Measurements from ENCODE around the gene UNC5B.
A peak's percentile ranks its signal among the peaks of the same experiment; 100 is the strongest.

The UNC5B gene

DNA sequence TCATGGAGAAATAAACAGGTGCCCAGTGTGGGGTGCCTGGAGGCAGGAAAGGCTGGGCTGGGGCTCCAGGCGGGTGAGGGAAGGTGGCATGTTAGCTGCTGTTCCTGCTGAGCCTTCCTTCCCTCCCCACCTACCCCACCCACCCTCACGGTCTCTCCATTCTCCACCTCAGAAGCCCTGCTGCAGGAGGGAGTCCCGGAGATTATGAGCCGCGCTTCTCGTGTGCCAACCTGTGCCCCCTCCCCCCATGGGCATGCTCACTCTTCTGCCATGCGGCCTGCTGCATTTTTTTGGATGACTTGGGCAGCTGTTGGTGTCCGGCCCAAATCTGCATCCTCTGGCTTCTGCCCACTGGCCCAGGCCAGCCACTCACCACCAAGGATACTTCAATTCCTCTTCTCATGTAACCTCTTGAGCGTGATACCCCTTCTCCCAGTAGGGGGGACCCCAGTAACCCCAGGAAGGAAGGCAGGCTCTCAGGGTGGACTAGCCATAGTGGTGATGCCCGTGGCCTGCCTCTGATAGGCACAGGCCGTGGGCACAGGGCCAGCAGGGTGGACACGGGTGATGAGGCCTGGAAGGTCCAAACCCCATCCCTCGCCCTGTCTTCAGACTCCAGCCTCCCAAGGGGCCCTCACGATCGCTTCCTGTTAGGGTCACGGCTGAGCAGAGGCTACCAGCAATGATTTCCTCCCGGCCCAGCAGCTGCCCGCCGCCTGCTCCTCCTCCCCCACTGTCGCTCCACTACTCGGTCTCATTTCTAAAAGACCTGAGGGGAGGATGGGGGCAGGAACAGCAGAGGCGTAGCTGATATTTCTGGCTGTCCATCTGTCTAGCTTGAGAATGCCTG, 27.8 kb downstream of the UNC5B start:
- DNase-seq (ENCODE audit: low spot score) = no peak

DNA sequence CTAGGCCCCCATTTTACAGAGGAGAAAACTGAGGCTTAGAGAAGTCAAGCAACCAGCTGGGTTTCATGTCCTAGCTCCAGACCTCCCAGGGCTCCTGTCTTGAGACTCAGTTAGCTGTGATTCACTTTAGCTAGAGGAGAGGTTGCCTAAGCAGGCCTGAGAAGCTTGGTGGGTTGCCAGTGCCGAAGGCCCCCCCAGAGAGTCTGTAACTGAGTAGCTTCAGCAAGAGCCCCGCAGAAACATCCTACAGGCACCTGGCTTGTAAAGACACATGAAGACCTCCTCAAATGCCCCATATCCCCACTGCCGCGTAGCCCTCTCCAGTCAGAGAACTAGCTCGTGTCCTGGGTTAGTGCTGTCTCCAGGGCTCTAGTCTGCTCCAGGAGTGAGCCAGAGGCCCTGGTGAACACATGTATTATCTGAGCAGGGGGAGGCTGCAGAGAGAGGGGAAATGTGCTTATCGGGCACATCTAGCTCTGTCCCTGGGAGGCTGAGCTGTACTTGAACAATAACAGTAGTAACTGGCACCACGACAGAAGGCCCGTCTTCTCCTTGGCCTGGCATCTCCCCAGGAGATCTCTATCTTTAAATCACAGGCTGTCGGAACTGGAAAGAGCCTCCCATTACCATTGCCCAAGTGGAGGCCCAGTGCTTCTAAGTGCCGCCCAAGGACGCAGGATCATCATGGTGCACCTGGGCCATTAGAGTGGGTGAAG, 28.9 kb downstream of the UNC5B start:
- DNase-seq (ENCODE audit: low spot score) = no peak

DNA sequence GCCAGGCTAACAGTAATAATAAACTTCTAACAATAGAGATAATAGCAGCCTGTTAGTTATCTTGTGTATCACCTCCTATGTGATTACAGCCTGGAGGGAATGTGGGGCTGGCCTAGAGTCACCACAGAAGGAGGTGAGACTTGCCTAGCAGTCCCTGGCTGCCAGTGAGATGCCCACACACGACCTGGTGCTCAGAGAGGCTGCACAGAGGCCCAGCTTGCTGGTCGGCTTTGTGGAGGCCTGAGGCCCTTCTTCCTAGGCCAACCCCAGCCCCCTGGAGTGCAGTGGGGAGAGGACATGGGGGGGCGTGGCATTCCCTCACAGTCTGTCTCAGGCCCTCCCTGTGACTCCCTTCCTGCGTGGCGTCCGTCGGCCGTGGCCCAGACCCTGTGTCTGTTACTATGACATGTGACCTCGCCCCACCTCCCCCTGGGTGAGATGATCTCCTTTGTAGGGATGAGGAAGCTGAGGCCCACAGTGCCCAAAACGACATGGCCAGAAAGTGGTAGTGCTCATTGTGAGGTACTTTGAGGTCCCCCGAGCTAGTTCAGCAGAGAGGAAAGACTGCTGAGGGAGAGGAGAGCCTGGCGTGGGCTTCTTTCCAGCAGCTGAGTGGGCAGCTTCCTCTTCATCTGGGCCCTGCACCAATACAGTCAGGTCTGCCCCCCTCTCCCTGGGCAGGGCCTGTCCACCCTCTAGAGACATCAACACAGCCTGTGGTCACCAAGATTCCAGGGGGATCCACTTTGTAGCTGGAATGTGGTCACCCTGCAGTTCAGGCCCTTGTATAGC, 29.7 kb downstream of the UNC5B start:
- DNase-seq (ENCODE audit: low spot score) = no peak

DNA sequence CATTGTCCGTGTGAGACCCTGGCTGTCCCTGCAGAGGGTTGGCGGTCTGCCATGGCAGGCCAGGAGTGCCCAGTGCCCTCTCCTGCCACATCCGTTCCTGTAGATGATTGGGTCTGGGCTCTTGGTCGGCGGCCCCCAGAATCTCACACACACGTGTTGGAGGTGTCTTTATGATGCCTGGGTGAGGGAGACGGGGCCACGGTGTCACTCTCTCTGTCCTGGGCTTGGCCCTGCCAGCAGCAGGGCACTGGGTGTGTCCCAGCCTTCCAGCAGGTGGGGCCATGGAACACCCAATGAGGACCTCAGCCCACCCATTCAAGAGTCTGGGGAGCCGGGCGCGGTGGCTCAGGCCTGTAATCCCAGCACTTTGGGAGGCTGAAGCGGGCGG, 30.2 kb downstream of the UNC5B start:
- DNase-seq (ENCODE audit: low spot score) = no peak

DNA sequence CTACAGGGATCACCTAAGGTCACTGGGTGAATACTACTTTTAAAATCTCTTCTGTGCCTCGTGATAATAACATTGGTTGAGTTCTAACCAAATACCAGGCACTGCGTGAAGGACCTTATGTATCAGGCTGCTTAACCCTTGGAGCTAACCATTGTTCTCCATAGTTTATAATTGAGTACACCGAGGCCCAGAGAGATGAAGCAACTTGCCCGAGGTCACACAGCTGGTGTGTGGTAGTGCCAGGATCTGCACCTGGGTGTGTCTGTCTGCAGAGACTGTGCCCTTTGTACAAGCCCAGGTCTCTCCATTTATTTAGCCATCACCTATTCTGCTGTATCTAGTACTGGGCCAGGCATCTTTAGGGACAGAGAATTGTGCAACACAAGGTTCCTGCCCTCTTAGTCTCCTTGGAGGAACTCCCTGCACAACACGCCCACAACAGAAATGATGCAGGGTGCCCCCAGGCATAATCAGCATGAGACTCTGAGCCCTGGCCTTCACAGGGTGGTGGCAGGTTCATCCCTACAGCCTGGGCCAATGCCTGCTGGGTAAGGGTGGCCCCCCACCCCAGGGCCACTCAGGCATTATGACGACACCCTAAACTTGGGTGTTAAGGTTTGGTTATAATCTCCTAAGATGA, 31.5 kb downstream of the UNC5B start:
- DNase-seq (ENCODE audit: low spot score) = no peak

DNA sequence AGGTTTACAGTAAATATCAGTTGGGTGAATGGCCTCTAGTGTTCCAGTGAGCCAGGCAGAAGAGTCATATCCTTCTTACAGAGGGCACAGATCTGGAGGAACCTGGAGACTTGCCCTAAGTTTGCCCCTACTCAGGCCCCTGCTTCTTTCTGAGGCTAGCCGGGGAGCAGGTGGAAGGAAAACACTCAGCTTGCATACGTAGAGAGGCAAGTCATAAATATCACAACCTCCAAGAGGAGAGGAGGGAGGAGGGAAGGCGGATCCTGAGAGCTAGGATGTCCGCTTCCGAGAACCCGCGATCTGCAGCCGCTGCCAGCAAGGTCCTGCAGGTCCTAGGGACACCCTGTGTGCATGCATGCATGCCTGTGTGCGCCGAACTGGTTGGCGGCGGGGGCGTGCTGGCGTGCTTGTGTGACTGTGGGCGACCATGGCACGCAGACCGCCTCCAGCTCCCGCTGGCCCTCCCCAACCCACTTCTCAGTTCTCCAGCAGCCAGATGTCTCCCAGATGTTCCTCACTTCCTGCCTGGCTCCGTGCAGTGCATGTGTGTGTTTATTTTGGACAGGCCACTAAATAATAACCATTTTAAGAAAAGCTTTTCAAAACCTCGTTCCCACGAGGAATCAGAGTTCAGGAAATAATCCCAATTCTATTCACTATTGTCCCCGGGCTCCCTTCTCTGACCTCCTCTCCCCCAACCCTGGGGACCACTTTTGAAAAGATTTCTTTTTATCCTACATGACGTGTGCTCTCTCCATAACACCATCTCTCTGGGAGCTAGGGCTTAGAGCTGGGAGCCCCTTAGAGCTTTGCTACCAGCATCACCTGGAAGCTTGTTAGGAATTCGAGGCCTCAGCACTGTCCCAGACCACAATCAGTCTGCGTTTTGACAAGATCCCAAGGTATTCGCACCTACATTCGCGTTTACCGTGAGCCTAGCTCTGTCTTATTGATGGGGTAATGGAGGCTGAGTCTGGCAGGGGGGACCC, 32.4 kb downstream of the UNC5B start:
- peak; percentile 90 for DNase-seq (ENCODE audit: low spot score)

DNA sequence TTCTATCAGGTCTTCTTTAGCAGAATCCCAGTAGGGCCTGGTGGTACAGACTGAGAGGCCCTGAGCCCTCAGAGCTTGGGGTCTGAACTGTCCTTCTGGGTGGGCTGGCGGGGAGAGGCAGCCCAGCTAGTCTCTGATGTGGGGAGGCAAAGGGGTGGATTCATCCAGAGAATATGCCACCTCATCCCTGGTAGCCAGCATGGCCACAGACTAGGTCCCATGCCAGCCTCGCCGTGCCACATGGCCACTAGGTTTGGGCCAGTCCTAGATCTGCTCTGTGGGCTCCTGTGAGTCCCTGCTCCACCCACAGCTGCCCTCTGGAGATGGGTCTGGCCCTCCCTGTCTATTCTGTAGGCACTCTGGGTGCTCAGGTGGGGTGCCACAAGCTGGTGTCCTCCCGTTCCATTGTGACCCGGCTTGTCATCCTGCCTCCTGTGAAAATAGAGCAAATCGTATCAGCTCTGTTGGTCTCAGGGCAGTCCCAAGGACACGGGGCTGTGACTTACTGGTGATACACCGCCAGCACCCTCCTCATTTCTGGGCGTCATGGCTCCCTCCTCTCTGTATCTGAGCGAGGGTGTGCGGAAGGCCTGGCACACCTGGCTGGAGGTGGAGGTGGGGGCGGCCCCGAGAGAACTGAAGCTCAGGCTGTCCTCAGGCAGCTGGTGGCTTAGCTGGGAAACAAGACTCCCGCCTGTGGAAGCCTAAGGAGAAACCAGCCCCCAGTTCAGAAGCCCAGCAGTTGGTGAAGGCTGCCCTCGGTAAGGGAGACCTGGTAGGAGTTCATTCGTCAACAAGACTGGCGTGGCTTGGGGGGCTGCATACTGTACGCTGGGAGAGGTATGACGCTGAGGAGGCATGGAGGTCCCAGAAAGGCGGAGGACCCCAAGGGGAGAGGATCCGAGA, 33.3 kb downstream of the UNC5B start:
- no peak for DNase-seq (ENCODE audit: low spot score)

DNA sequence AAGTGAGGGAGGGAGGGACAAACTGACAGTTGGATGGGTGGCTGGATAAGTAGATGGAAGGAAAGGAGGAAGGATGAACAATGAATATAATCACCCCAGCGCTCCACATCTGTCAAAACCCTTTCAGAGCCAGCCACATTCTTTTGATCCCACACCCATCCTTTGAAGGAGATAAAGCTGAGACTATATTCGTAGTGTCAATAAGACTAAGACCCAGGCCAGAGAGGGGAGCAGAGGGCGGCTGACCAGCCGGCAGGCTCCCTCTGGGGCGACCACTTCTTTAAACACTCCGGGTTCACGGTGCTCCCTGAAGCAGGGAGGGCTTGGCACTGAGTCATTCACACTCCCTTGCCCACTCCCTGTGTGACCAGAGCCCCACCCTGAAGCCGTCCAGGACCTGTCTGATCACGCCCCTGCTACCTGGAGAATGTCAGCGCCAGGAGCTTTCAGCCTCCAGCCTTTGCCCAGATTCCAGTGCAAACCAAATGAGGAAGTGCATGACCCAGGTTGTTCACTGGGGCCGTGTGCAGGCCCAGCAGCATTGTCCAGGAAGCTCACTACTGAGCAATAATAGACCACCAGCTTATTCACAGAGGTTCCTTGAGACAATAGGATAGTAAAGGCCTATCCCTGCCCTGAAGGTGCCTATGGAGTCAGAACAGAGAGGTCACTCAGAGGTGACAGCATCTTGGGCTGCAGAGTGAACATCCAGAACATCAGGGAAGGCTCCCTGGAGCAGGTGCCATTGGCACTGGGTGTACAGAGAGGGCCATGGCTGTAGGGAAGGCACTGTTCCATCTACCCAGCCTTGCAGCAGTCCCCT, 34.4 kb downstream of the UNC5B start:
- DNase-seq (ENCODE audit: low spot score) = no peak

DNA sequence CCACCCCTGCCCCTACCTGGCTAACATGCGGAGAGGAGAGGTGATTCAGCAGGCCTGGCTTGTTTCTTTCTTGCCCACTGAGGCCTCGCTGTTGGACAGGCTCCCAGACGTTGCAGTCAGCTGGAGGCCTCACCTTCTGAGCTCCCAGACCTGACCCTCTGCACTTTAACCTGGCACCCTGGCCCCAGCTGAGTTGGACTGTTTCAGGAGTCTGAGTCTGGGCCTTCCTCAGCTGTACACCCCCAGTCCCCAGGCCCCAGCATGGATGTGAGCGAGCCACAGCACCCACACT, 35.0 kb downstream of the UNC5B start:
- no peak for DNase-seq (ENCODE audit: low spot score)

DNA sequence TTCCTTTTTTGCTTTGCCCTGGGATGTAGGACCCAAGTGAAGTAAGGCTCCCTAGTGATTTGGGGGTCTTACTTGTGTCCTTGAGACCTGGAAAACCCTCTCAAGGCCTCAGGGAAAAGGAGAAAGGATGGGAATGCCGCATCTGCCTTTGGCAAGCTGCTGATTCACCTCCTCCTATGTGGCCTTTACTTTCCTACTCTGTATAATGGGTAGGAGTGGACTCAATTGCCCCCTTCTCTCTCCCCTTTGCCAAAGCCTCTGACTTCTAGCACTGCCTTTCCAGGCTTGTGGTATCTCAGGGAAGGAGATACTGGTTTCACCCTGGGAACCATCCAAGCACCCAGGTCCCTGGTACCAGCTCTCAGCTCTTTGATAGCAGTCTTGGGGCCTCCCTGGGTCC, 35.4 kb downstream of the UNC5B start:
- DNase-seq (ENCODE audit: low spot score) = no peak

DNA sequence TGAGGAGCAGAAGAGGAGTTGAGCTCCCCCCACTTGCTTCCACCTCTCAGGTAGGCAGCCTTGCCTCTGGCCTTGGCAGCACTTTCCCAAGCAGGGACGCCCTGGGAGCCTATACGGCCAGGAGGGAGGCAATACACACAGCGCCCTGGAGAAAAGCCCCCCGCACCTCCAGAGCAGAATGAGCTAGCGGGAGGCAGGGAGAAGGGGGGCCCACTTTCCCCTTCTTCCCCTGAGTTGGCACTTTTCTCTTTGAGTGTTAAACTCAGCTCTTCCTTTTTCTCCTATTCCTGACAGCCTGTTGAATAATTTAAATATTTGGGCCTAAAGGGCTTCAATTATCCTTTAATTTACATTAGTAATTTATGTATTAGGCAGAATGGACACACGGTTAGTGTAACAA, 35.8 kb downstream of the UNC5B start:
- DNase-seq (ENCODE audit: low spot score) = no peak

DNA sequence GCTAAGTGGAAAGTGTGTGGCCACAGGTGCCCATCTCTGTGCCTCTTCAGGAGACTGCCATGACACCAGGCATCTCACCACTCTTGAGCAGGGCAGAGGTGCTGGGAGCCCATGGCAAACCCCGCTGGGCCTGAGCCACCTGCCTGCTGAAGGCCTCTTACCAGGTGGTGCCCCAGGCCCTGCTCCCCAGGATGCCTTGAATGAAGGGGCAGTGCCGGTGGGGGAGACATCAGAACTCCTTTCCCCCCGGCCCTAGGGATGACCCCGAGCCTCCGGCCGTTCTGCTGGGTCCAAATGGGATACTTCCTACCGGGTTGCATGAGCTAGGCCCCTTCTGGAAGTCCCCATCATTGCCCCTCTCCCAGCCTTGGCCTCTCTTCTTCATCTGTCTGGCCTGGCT, 37.6 kb downstream of the UNC5B start:
- no peak for DNase-seq (ENCODE audit: low spot score)

DNA sequence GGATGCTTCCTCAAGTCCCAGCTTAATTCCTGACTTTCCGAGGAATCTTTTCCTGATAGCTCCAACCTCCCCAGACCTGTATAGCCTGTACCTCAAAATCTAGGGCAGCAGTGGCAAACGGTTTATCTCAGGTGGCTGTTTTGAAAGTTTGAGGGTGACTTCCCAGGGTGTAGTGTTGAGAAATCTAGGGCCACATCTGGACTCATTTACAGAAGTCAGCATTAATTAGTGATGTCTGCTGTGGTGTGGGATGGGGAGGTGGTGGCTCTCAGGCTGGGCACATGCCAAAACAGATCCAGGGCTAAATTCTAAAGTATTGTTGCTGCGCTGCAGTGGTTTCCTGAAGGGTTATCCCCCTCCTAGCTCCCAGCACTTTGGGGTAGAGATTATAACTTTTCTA, 38.0 kb downstream of the UNC5B start:
- DNase-seq (ENCODE audit: low spot score) = no peak

DNA sequence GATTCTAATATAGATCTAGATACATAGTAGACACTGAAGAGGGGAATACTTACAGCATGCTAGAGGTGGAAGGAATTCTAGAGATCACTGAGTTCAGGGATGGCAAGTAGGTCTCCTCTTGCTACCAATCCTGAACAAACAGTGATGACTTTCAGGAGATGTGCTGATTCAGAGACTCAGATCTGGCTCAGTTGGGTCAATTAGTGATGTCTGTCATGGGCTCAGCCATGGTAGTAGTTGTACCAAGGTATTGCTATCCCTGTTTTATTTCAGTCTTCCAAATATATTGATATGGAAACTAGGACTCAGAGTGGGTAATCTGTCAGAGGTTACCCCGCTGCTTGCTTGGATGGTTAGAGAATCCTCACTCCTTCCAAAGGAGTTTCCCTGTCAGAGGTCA, 38.5 kb downstream of the UNC5B start:
- DNase-seq (ENCODE audit: low spot score) = no peak

DNA sequence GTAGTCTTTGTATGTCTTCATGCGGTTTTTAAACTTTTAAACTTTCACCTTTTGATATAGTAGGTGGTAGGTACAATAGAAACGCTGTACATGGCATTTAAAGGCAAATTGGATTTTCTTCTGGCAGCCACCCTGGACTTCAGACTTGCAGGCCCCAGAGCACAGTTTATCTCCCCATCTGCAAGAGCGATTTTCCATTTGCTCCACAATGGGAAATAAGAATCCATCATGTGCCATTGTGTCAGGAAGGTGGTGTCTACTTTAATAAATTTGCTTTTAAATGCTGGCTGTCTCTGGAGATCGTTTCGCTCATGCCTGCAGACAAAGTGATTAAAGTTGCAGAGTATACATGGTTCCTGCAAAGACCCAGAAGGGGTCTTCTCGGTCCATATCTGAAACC, 38.9 kb downstream of the UNC5B start:
- DNase-seq (ENCODE audit: low spot score) = no peak

DNA sequence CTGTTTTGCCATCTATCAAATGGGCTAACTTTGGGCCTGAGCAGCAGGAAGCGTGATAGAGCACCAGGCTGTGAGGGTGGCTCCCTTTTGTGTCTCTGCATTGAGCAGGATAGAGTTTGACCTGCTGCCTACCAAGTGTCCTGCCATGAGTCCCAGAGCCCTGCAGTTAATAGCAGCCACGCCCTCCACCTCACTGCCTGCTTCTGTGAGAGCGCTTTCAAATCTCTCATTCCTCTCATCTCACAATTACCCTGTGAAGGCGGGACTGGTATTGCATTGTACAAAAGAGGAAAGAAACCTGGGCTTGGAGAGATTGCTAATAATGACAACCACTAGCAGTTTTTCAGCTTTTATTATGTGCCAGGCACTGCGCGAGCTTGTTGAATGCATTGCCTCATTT, 39.9 kb downstream of the UNC5B start:
- DNase-seq (ENCODE audit: low spot score) = no peak

DNA sequence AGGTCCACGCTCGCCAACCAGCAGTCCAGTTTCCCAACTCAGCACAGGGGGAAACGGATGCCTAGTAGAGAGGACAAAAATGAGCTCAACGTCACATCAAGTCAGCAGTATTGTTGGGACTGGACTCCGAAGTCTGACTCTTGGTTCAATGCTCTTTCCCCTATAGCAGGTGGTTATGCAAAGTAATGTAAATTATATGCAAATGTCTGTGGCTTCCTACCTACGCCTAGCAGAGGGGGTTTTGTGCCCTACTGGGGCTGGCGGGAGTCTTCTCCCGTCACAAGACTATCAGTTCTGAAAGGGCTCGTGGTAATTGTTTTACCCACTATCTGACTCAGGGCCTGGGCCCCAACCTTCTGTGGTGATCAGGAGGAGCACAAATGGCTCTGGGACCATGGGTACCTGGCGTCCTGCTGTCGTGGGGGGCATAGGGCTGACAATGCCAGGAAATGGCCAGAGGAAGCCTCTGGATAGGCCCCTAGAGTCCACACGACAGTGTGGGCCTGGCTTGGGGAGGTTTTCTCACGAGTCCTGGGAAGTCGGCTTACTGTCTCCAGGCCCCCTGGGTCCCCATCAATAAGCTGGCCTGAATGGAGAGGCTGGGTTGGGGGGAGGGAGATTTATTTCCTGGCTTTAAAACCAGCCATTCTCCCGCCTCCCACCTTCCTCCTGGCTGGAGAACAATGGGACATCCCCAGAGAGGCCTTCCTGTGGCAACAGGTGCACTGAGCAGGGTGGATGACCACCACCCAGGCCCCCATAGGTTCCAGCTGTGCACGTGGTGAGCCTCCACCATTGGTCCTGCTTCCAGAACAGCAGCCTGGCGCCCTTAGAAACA, 41.8 kb downstream of the UNC5B start:
- DNase-seq (ENCODE audit: low spot score) = no peak

DNA sequence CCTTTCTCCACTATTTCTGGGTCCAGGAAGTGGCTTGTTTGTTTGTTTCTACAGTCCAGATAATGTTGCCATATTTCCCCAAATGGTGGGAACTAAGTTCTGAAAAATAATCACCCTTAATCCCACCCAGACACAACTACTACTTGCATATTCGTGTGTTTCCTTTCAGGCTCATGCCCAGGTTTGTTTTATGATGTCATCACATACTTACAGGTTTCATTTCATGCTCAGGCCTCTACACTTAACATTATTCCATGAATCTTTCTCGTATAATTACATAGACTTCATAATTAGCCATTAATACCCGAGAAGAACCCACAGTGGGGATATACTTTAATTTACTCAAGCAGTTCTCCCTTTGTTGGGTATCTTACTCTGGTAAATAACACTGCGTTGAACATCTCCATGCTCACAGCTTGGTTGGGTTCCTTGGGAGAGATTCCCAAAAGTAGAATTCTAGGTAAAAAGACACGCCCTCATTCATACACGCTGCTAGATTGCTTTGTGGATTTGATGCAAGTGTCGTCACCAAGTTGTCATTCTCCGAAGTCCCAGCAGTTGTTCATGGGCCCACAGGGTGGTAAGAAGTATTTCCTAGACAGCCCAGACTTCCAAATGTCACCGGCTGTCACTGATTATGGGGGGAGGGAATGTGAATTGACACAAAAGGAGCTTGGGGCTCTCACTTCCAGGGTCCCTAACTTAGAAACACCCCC, 42.6 kb downstream of the UNC5B start:
- DNase-seq (ENCODE audit: low spot score) = no peak

All from left forelimb (tissue), 1 donor.